Motor neuron (in vitro differentiated cells): ENCODE data around the gene ATP2C2. TPM values are rescaled to one million over a fixed set of nuclear protein-coding genes. Genes with fewer than 3 reads are reported as not detected.

Experiments used
- ATAC-seq, 8 experiments: fragments of 200-7000 bp; cut with Tn5 transposase; replicated peaks in 6 of 8; 2 replicates each; pipeline ENCODE4 v1.8.0; 2021; ENCODE audit warnings: mild to moderate bottlenecking in 8 of 8, moderate library complexity in 8 of 8
- H3K27ac ChIP-seq, 2 donors: fragments of 250-450 bp; sonication (Bioruptor Pico); 2 replicates each; pipeline ENCODE4 v1.9.0; 2021; ENCODE audit warnings: antibody characterized with exemption in 2 of 2, mild to moderate bottlenecking in 2 of 2, moderate library complexity in 1 of 2
- H3K4me1 ChIP-seq, 2 donors: fragments of 250-450 bp; sonication (Bioruptor Pico); replicated peaks in 1 of 2; 2 replicates each; pipeline ENCODE4 v1.6.1; 2021; ENCODE audit warnings: antibody characterized with exemption in 2 of 2, mild to moderate bottlenecking in 2 of 2, moderate library complexity in 1 of 2
- H3K4me3 ChIP-seq, 5 donors: fragments of 250-450 bp; sonication (Bioruptor Pico); 2 replicates each; pipeline ENCODE4 v1.9.0; 2021; ENCODE audit warnings: antibody characterized with exemption in 5 of 5, mild to moderate bottlenecking in 5 of 5, moderate library complexity in 4 of 5
- WGBS, 10 experiments: fragments of 450-650 bp; shearing (Covaris generic); methylation state at CpG; one replicate each; pipeline ENCODE4 v1.0.0; 2022; 5-methylcytosine and 5-hydroxymethylcytosine counted together
- in situ Hi-C, 9 experiments: fragments of 400-800 bp; cut with MboI; loops; one replicate each; pipeline ENCODE4 v1.15.0; 2021; ENCODE audit warnings: low sequenced_read_pairs in 9 of 9, low pct_unique_long_range_greater_than_20kb in 2 of 9; ENCODE audit not compliant: unreplicated experiment in 9 of 9
- total RNA-seq, 8 experiments: library from RNA; unstranded; fragments of 300-600 nt; gene quantifications; 2 replicates each; pipeline versions ENCODE4 v1.2.3 to v1.2.4, GENCODE V29; 2022

ATP2C2 gene
- total RNA-seq, 8 experiments from 2014 or later, result 0.61 to 2.6 (median 1.3) TPM

- 78 to 89% methylated on average over 3 to 4 of the region's 4 CpGs; no CpG with 5 or more reads in 8 of the 10 experiments for WGBS, 10 experiments
- Histone ChIP-seq H3K4me1 (peaks cover 40 to 42% of the 10 kb centered on the region in 2 donors), H3K27ac (no peak overlapping the region), H3K4me3 (no peak overlapping the region)
- in situ Hi-C loops, result no loop called here
- ATAC-seq, result no peak
Measured at GRCh38 chr16:84360748-84361147, 7.6 kb upstream of the ATP2C2 start.

- in situ Hi-C loops, result no loop called here
- Histone ChIP-seq H3K4me3 (no peak overlapping the region), H3K4me1 (peaks cover 35 to 38% of the 10 kb centered on the region in 2 donors), H3K27ac (peak overlapping the region in 1 of 2 donors; percentile 53)
- no peak for ATAC-seq
- WGBS, 10 experiments, result 14 to 79% (median 40%) methylated on average over 2 to 4 of the region's 5 CpGs; no CpG with 5 or more reads in 6 of the 10 experiments
Measured at GRCh38 chr16:84361546-84361945, 6.8 kb upstream of the ATP2C2 start.

DNA sequence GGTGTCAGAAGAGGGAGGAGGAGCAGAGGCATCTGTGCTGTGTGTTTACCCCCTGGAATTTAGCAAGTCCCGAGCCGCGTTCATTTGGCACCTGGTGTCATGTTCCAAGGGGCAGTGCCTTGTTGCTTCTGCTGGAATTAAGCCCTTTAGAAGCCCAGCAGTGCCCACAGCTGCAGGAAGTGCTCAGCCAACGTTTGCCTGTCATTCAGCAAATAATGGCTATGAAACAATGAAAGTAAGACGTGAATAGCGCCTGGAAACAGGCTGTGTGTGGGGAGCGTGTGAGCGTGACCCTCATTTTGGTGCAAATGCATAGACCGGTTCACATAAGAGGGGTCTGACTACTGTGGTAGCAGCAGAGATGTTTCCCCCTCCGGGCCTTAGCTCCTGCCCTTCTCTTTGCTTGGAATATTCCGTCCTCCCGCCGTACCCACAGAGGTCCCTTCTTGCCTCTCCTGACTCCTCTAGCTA, 5.8 kb upstream of the ATP2C2 start:
- in situ Hi-C loops, result no loop called here
- H3K4me3 ChIP-seq, result no peak overlapping the region
- WGBS, 10 experiments, result 0 to 88% (median 39%) methylated on average over 1 to 8 of the region's 13 CpGs; no CpG with 5 or more reads in 3 of the 10 experiments
- H3K4me1 ChIP-seq, result peaks cover 25 to 29% of the 10 kb centered on the region in 2 donors
- H3K27ac ChIP-seq, result peak overlapping the region; percentile 53 to 68
- ATAC-seq, result peak in 5 of 8 experiments; percentile 88 to 93 (median 89)

GRCh38 chr16:84366208-84366607, 2.1 kb upstream of the ATP2C2 start:
- WGBS, 10 experiments, result 0 to 95% (median 83%) methylated on average over 1 to 8 of the region's 9 CpGs; no CpG with 5 or more reads in 2 of the 10 experiments
- no peak overlapping the region for H3K27ac ChIP-seq
- H3K4me3 ChIP-seq, result no peak overlapping the region
- peaks cover 16 to 40% of the 10 kb centered on the region in 2 donors for H3K4me1 ChIP-seq
- in situ Hi-C loops, result no loop called here
- ATAC-seq, result no peak

GRCh38 chr16:84367297-84367680, 1.0 kb upstream of the ATP2C2 start:
- H3K27ac ChIP-seq, result no peak overlapping the region
- 60 to 100% (median 80%) methylated on average over 1 to 4 of the region's 9 CpGs; no CpG with 5 or more reads in 6 of the 10 experiments for WGBS, 10 experiments
- H3K4me3 ChIP-seq, result no peak overlapping the region
- in situ Hi-C loops, result no loop called here
- no peak for ATAC-seq
- H3K4me1 ChIP-seq, result peaks cover 10 to 34% of the 10 kb centered on the region in 2 donors

GRCh38 chr16:84367750-84368307, 509 bp upstream of the ATP2C2 start:
- in situ Hi-C loops, result no loop called here
- ATAC-seq, result peak in 2 of 8 experiments; percentile 8 to 31
- Histone ChIP-seq H3K4me1 (peaks cover 9 to 30% of the 10 kb centered on the region in 2 donors), H3K27ac (no peak overlapping the region), H3K4me3 (no peak overlapping the region)
- 28 to 90% (median 60%) methylated on average over 1 to 17 of the region's 27 CpGs; no CpG with 5 or more reads in 3 of the 10 experiments for WGBS, 10 experiments

DNA sequence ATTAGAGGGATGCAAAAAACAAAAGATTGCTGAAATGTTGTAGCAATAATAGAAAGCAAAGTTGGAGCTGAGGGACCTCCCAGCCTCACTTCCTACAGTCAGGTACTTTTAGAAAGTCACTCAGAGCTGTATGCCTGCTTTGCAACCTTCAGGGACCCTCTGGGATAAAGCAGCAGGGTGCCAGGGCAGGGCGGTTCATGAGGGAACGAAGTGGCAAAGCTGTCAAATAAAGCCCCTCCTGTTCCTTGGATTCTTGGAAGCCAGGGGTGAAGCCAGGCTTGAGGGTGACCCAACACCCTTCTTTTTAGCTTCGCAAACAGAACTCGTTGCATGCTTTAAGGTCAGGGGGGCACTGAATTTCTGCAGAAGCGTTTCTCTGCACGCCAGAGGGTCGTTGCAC, 767 bp downstream of the ATP2C2 start:
- Histone ChIP-seq H3K27ac (no peak overlapping the region), H3K4me1 (peaks cover 2 to 21% of the 10 kb centered on the region in 2 donors), H3K4me3 (no peak overlapping the region)
- 13 to 67% (median 46%) methylated on average over 1 to 7 of the region's 7 CpGs; no CpG with 5 or more reads in 3 of the 10 experiments for WGBS, 10 experiments
- no peak for ATAC-seq
- in situ Hi-C loops, result no loop called here

- no peak for ATAC-seq
- Histone ChIP-seq H3K27ac (no peak overlapping the region), H3K4me3 (no peak overlapping the region), H3K4me1 (peaks cover 5 to 24% of the 10 kb centered on the region in 2 donors)
- 35 to 100% (median 86%) methylated on average over 1 to 5 of the region's 11 CpGs; no CpG with 5 or more reads in 1 of the 10 experiments for WGBS, 10 experiments
- in situ Hi-C loops, result no loop called here
Measured at GRCh38 chr16:84369938-84370627, 1.7 kb downstream of the ATP2C2 start.

GRCh38 chr16:84370723-84371552, 2.6 kb downstream of the ATP2C2 start:
- Histone ChIP-seq H3K4me1 (peaks cover 5 to 24% of the 10 kb centered on the region in 2 donors), H3K27ac (no peak overlapping the region), H3K4me3 (no peak overlapping the region)
- no peak for ATAC-seq
- in situ Hi-C loops, result no loop called here
- WGBS, 10 experiments, result 12 to 100% (median 78%) methylated on average over 1 to 5 of the region's 8 CpGs; no CpG with 5 or more reads in 2 of the 10 experiments

- Histone ChIP-seq H3K27ac (no peak overlapping the region), H3K4me1 (peaks cover 5 to 24% of the 10 kb centered on the region in 2 donors), H3K4me3 (no peak overlapping the region)
- in situ Hi-C loops, result no loop called here
- no peak for ATAC-seq
- WGBS, 10 experiments, result 27 to 100% (median 80%) methylated on average over 1 to 3 of the region's 4 CpGs; no CpG with 5 or more reads in 5 of the 10 experiments
Measured at GRCh38 chr16:84371553-84371865, 3.2 kb downstream of the ATP2C2 start.

- no peak overlapping the region for H3K4me3 ChIP-seq
- WGBS, 10 experiments, result 0 to 84% (median 70%) methylated on average over 1 to 10 of the region's 10 CpGs; no CpG with 5 or more reads in 1 of the 10 experiments
- peaks cover 14 to 27% of the 10 kb centered on the region in 2 donors for H3K4me1 ChIP-seq
- in situ Hi-C loops, result no loop called here
- ATAC-seq, result peak in 5 of 8 experiments; percentile 22 to 87 (median 42)
- H3K27ac ChIP-seq, result no peak overlapping the region
Measured at GRCh38 chr16:84373907-84374489, 5.7 kb downstream of the ATP2C2 start.

GRCh38 chr16:84378099-84378498, 9.8 kb downstream of the ATP2C2 start:
- 20 to 94% (median 50%) methylated on average over 1 to 3 of the region's 7 CpGs; no CpG with 5 or more reads in 3 of the 10 experiments for WGBS, 10 experiments
- in situ Hi-C loops, result no loop called here
- ATAC-seq, result no peak
- H3K4me3 ChIP-seq, result no peak overlapping the region
- H3K27ac ChIP-seq, result no peak overlapping the region
- H3K4me1 ChIP-seq, result peaks cover 14 to 25% of the 10 kb centered on the region in 2 donors
